Activated T-cell treated with anti-CD3 and anti-CD28 coated beads for 24 hours (primary cell): ENCODE measurements around the gene COL4A6.

Experiments used
- DNase-seq: peaks from one replicate; pipeline ENCODE4 v3.0.0-alpha.2; 2020; ENCODE audit warnings: low read depth

The COL4A6 gene

DNA sequence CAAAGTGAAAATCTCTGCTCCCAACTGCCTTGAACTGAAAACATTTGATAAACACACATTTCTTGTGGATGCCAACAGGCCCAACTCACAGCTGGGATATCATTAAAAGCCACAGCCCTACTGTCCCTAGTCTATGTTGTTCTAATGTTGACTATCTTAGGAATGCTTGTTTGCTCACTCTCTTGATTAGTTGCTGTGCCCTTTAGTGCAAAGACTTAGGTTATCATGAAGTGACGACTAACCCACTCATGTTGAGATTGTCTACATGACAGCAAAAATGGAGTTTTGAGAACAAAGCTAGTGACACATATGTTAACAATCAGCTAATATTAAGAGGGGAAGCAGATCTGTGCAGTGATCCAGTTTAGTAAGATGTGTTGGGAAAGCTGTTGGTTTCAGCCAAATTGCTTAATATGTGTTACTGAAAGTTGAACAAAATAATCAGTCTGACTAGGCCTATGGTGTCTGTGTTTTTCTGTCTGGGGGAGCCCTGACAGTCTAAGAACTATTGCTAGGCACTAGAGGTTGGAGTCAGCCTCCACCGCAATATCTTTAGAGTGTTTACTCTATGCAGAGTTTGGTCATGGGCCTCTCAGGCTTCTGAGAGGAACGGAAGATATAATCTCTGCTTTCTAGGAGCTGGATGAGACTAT is 221.2 kb downstream of the COL4A6 start:
- no peak for DNase-seq

DNA sequence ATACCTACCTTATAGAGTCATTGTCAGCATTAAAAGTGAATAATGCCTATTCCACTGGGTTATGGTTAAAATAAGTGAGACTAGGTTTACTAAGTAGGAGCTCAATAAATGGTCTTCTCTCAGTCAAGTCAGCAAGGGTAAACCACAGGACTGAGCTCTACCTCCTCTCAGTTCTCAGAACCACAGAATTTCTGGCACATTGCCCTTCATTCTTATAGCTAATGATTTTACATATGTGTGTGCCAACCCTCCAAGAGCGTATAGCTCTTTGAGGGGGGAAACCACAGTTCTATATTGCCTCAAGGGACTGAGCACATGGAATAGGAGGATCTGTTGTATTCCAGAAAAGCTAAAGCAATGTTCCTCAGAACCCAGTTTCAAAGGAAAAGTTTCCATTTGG is 221.8 kb downstream of the COL4A6 start:
- DNase-seq, result no peak

GRCh38 chrX:108211301-108211700 is 226.9 kb downstream of the COL4A6 start:
- DNase-seq, result no peak

GRCh38 chrX:108209006-108209554 is 229.1 kb downstream of the COL4A6 start:
- DNase-seq, result no peak

DNA sequence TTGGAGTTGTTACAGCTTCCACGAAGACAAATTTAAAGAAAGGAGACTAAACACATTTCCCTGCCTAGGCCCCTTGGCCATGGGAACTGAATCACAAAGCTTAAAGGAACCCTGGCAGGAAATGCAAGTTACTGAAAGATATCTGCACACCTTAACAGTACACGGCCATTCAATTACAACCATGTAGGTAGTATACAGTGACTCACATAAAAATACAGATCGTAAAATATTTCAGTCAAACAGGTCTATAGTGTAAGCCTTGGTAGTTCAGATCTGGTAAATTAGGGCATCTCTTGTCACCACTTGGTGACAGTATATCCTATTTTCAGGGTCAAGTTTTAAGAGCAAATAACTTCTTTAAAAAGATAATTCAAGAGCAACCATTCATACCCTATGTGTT is 234.7 kb downstream of the COL4A6 start:
- no peak for DNase-seq

GRCh38 chrX:108199691-108200090 is 238.5 kb downstream of the COL4A6 start:
- no peak for DNase-seq

GRCh38 chrX:108199041-108199440 is 239.2 kb downstream of the COL4A6 start:
- DNase-seq, result no peak

GRCh38 chrX:108198420-108198819 is 239.8 kb downstream of the COL4A6 start:
- no peak for DNase-seq

GRCh38 chrX:108186811-108187210 is 251.4 kb downstream of the COL4A6 start:
- DNase-seq, result no peak

- no peak for DNase-seq
Observed at GRCh38 chrX:108178143-108178498, 260.1 kb downstream of the COL4A6 start.

DNA sequence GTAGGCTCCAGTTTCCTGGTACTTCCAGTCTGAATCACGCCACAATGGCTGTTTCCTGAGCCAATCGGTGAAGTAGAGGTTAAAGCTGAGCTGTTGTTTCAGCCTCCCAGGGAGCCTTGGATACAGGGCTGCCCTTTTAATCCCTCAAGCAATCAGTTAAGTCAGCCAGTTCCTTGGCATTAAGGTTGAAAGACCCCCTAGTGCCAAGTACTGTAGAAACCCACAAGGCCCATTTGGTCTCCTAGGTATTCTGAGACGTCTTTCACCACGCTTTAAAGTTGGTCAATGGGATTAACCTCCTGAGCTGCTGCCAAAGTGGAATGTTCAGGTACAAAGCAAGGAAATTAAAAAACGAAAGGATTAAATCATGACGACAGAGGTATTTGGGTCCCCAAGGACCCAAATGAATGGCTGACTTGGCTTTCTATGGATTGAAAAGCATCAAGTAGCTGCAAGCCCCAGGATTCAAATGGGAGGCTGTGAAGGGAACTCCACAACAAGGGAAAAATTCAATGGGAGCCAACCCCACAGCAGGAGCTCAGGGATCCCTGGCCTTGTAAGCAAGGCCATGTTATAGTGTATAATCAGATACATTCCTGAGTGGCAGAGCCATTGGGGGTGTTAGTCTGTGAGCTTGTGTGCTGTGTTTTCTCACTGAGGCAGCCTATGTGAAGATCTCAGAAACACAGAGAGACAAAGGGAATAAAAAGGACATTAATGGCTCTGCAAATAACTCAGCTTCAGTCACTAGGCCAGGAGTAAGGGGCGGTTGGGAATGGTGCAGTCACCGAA is 260.7 kb downstream of the COL4A6 start:
- DNase-seq, result no peak

DNA sequence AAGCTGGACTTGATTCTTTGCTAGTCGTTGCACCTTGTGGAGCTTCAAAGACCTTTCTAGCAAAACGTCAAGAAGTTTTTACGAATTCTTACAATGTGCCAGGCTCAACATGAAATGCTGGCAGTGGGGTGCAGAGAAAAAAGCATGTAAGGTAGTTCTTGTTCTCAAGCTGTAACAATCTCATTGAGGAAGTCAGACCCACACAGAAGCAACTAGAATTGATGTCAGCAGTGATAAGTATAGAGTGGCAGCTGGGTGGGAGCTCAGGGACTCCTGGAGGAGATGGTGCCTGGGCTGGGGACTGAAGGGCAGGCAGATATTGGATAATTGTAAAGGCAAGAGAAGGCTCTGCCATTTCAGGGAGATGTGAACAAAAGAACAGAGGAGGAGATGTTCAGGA is 264.3 kb downstream of the COL4A6 start:
- DNase-seq, result no peak

- no peak for DNase-seq
Observed at GRCh38 chrX:108171671-108172070, 266.6 kb downstream of the COL4A6 start.

GRCh38 chrX:108169768-108170167 is 268.5 kb downstream of the COL4A6 start:
- DNase-seq, result no peak

- no peak for DNase-seq
Observed at GRCh38 chrX:108168961-108169740, 269.1 kb downstream of the COL4A6 start.

- no peak for DNase-seq
Observed at GRCh38 chrX:108167211-108167872, 270.9 kb downstream of the COL4A6 start.

DNA sequence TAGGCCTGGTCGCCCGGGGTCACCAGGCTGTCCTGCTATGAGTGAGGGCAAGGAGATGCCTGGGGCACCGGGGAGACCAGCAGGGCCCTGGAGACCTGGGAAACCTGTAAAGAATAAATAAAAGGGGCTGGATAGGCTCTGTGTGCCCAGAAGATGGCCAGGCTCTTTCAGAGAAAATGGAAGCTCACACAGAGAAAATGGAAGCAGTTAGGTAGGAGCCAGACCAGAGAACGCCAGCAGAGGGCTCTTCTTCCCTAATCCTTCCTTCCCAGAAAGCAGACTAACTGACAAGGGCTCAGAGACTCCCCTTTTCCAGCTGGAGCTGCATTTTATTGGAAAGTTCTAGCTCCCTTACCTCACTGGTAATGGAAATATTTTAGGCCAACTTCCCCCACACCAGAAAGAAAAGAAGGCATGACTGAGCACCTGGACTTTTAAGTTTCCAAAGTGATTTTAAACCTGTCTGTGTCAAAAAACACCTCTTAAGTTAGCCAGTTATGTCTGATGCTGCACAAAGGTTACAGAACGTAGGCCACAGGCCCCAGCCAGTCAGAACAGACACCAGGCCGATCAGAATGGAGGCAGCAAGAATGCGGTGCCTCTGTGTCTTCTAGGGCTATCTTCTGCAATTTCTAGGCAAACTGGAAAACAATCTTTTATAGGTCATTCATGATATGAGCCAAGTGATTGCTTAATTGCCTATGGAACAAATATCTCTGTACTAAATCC is 272.7 kb downstream of the COL4A6 start:
- no peak for DNase-seq

DNA sequence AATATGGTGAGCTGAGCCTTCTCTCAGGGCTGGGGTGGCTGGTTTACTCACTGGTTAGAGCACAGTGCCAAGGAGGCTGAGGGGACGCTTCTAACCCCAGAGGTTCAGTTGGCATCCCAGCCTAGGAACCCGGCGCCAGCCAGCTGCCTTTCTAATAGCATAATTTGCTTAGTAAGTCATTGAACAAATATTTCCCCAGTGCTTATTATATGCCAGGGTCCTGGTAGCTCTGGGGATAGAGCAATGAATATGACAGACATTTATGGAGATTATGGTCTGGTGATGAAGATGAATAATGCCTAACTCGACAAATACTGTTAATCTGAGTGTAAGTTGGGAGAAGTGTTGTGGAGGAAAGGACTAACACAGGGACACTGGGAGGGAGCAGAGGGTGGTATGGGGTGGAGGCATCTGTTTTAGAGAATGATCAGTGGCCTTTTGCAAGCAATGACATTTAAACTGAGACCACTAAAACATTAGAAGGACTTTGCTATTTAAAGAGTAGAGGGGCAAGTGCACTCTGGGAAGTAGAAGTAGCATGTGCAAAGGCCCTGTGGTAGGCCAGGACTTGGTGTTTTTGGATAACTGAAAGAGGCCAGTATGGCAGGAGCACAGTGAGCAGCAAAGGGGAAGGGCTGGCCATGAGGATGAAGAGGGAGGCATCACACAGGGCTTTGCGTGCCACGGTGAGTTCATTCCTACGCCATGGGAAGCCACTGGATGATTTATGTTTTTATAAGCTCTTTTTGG is 274.7 kb downstream of the COL4A6 start:
- no peak for DNase-seq

- DNase-seq, result no peak
Observed at GRCh38 chrX:108162265-108162664, 276.0 kb downstream of the COL4A6 start.

DNA sequence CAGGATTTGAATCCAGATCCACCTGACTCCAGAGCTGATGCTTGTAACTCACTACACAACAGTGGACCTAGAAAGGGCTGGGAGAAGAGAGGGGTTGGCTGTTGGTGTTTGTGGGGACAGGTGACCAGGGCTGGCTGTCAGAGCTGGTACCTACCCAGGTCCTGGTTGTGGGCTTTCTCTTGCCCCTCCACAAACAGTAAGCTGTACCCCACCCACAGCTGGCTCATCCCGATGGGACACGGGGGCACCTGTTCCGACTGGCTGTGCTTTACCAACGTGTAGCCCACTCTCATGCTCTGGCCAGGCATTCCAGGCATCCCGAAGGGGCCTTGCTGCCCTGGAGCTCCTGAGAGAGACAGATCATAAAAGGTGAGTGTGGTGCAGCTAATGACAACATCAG is 277.9 kb downstream of the COL4A6 start:
- no peak for DNase-seq
